IPS-NIHi11 (cell line): ENCODE measurements around the gene RAPGEF6.
A peak's percentile ranks its signal among the peaks of the same experiment; 100 is the strongest.
"Not testable (repeated sequence)": the region's sequence is repeated elsewhere in the genome, so short reads cannot be mapped to it uniquely, and the experiment has no call there.

Source experiments
- DNase-seq: peaks from one replicate; pipeline ENCODE4 v3.0.0; 2012; ENCODE audit warnings: mixed read lengths, low spot score

RAPGEF6 gene

DNA sequence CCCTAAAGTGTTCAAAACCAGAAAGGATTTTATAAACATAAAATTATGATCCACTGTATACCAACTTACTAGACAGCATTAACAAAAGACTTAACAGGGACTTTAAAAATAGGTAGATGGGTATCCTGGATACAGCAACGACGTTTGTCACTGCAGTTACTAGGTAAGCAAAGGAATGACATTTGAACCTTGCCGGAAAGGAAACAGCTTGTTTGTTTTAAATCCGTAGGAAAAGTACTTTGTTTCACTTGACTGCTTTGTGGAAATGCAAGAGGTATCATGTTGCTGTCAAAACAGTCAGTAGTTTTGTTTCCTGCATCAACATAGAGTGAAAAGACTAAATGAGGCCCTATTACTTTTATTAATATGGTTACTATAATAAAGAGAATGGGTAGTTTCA is 248.2 kb downstream of the RAPGEF6 start:
- peak; percentile 26 for DNase-seq

GRCh38 chr5:131386124-131386523 is 248.9 kb downstream of the RAPGEF6 start:
- DNase-seq: no peak

- no peak for DNase-seq
Measured at GRCh38 chr5:131384616-131385214, 250.3 kb downstream of the RAPGEF6 start.

DNA sequence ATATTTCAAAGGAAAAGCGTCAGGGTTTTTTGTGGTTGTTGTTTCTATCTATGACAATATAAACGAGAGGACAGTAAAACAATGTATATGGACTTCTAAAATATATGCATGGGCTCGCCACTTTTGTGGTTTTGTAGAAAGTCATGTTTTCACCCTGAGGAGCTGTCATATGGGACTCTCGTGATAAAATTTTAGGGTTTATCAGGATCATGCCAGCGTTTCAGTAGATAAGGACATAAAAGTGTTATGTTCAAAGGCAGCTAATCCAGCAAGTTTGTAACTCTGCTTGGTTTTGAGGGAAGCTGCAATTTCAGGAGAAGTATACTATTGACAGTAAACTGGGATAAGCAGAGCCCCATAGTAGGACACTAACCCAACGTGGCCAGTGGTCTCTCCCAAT is 250.9 kb downstream of the RAPGEF6 start:
- DNase-seq: no peak

DNA sequence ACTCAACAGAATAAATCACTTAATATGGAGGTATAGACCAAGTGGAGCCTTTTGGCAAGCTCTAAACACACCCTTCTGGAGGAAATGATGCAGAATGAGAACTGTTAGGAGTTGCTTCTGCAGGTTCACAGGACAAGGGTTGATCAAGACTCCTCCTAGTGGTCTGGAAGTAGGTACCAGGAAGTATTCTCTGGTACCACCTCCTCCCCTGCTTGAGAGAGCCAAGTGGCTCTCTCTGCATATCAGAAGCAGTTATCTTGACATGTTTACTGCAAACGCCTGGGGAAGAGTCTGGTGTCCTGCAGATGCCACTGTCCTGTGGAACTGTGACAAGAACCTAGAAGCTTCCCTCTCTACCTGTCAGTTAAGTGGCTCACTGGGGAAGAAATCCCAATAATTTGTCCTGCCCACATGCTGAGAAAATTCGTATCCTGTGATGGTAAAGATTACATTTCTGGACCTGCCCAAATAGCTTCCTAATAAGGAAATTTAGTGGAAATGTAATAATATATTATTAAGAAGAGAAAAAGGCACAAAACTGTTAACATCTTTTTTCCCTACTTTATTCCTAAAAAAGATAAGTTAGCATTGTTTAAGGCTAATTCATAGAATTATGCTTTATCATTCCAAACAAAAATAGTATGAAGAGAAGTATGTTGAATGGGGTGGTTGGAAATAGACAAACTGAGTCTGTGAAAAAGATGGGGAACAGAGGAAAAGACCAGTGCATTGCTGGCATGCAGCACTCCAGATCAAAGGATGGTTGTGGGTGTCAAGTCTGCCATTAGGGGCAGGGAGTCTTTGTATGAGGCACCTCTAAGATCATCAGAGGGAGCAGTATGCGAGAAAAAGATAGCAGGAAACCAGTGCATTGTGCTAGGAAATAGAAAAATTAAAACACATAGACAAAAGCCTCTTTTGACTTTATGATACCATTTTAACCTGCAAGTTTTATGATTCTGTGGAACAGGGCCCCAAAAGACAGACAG is 252.3 kb downstream of the RAPGEF6 start:
- peak; percentile 67 for DNase-seq

DNA sequence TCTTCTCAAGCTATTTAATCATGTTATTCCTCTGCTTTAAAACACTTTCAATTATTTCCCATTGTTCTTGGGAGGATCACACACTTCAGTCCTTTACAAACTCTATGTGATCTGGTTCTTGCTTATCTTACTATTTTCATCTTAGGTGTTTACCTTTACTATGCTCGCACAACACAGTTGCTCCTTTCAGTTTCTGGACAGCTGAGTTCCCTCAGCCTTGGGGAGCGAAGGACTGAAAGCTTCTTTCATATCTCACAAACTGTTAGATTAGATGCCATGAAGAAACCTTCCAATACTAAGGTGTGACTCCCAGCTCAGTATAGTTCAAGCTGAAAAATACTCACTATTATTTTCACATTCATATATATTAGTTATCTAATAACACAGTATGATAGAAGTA is 253.3 kb downstream of the RAPGEF6 start:
- DNase-seq: no peak

- no peak for DNase-seq
Measured at GRCh38 chr5:131381021-131381420, 254.0 kb downstream of the RAPGEF6 start.

- DNase-seq: not testable (repeated sequence)
Measured at GRCh38 chr5:131380238-131380637, 254.8 kb downstream of the RAPGEF6 start.

DNA sequence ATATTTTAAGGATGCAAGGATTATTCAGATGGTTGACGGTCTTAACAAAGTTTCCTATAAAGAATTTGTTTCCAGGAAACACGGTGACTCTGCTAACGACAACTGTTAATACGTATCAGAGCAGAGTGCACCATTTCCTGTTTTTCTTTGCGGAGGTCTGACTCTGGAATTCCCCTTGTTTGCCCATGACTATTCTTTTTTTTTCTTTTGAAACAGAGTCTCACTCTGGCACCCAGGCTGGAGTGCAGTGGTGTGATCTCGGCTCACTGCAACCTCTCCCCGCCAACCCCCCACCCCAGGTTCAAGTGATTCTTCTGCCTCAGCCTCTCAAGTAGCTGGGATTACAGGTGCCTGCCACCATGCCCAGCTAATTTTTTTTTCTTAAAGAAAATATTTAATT is 255.3 kb downstream of the RAPGEF6 start:
- no peak for DNase-seq

- no peak for DNase-seq
Measured at GRCh38 chr5:131378721-131379541, 256.1 kb downstream of the RAPGEF6 start.

GRCh38 chr5:131377785-131378325 is 257.2 kb downstream of the RAPGEF6 start:
- DNase-seq: no peak

DNA sequence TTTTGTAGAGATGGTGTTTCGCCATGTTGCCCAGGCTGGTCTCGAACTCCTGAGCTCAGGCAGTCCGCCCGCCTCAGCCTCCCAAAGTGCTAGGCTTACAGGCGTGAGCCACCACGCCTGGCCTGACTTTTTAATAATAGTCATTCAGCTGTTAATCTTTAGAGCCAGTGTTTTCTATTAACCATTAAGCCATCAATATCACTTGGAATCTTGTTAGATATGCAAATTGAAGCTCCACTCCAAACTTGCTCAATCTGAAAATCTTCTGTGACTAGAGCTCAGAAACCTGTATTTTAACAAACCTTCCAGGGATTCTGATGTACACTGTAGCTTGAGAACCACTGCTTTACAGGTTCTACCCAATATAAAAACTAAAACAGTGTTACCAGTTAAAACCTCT is 257.7 kb downstream of the RAPGEF6 start:
- DNase-seq: no peak

- no peak for DNase-seq
Measured at GRCh38 chr5:131375351-131375750, 259.7 kb downstream of the RAPGEF6 start.
